Kasumi-1 (cell line): ENCODE data around the gene CLCF1.

Experiments
- DNase-seq, 2 experiments: peaks; one replicate each; lab custom pipeline; 2025; lab: John Stamatoyannopoulos, UW

Gene CLCF1

GRCh38 chr11:67372993-67373647, at the start of gene CLCF1:
CLCF1 (minus strand) TSS chr11:67373598; CDS start chr11:67373539, 59 bp downstream.
- DNase-seq: peak; percentile 17 to 19

DNA sequence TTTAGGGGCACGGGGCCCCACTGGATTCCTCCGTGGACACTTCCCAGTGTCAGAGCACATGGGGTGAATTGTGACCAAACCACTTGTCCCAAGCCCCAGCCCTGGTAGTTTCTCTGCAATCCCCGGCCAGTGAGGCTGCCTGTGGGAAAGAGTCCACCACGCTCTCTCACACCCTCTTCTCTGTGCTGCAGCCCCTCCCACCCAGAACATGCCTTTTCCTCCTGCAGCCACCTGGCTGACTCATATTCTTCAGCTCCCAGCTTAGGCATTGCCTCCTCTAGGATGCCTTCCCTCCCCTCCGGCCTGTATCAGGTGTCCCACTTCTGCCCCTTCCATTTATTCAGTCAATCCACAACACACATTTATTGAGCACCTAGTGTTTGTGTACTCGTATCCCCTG, 49.5 kb upstream of the CLCF1 start:
- DNase-seq: no peak

DNA sequence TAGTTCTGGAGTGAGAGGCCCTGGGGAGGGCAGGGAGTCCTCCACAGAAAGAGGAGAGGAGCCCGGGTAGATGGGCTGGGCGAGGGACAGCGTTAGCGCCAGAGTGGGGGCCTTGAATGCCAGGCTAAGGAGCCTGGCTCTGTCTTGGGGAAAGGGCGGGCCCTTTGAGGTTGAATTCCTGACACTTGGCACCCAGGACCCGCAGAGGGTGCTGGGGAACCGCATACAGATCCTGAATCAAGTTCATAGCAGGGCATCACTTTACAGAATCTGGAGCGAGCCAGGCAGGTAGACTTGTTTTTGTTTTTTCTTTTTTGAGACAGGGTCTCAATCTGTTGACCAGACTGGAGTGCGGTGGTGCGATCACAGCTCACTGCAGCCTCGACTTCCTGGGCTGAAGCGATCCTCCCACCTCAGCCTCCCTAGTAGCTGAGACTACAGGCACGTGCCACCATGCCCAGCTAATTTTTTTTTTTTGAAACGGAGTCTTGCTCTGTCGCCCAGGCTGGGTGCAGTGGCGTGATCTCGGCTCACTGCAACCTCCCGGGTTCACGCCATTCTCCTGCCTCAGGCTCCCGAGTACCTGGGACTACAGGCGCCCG, 48.1 kb upstream of the CLCF1 start:
- DNase-seq: no peak

DNA sequence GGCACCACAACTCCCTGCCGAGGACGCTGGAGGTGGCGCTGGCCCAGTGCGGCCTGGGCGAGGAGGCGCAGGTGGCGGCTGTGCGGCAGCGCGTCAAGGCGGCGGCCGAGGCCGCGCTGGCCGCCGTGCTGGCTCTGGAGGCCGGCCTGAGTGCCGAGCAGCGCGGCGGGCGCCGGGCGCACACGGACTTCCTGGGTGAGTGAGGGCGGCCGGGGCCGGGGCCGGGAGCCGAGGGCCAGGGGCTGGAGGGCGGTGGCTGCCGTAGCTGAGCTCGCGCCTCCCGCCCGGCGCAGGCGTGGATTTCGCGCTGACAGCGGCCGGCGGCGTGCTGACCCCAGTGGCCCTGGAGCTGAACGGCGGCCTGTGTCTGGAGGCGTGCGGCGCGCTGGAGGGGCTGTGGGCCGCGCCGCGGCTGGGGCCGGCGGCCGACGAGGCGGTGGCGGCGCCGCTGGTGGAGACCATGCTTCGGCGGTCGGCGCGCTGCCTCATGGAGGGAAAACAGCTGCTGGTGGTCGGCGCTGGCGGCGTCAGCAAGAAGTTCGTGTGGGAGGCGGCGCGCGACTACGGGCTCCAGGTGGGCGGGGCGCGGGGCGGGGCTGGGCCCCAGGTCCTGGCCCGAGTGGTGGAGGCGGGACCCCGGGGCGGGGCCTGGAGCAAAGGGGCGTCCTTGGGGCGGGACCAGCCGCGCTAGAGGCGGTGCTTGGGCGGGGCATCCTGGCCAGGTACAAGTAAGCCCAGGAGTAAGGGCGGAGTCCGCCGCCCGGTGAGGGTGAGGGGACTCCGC, 47.4 kb upstream of the CLCF1 start:
- peak; percentile 89 to 90 for DNase-seq

- DNase-seq: no peak
Observed at GRCh38 chr11:67420147-67420645, 46.8 kb upstream of the CLCF1 start.

DNA sequence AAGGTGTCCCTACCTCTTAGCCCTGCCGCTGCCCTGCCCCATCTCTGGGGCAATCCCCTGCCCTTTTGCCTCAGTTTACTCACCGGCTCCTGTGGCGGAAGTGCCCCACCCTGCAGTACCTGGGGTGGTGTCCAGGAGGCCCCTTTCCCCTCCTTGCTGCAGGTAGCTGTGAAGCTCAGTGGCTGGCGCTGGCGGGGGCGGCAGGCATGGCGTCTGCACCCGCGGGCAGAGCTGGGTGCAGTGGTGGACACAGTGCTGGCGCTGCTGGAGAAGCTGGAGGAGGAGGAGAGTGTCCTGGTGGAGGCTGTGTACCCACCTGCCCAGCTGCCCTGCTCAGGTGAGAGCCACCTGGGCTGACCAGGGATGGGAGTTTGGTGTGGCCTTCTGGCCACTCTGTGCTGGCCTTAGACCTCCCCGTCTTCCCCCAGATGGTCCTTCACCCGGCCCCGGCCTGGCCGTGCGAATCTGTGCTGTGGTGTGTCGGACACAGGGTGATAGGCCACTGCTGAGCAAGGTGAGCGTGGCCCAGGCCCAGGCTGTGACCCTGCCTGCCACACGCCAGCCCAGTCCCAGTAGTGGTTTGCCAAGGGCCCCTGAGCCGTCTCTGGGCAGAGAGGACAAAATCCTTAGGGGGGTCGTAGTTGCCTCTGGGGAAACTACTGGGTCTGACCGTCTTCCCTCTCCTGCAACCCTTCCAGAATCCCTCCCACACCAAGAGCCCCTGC, 46.1 kb upstream of the CLCF1 start:
- no peak for DNase-seq

- peak; percentile 19 to 41 for DNase-seq
Observed at GRCh38 chr11:67418476-67419281, 45.3 kb upstream of the CLCF1 start.

GRCh38 chr11:67417425-67417824, 44.0 kb upstream of the CLCF1 start:
- DNase-seq: no peak

GRCh38 chr11:67416416-67417335, 43.3 kb upstream of the CLCF1 start:
- DNase-seq: no peak

- no peak for DNase-seq
Observed at GRCh38 chr11:67415501-67416304, 42.3 kb upstream of the CLCF1 start, which contains the start of gene CARNS1. CARNS1 (plus strand) TSS chr11:67415678; CDS start chr11:67416200, 522 bp downstream.

- DNase-seq: no peak
Observed at GRCh38 chr11:67413266-67413849, 40.0 kb upstream of the CLCF1 start.

DNA sequence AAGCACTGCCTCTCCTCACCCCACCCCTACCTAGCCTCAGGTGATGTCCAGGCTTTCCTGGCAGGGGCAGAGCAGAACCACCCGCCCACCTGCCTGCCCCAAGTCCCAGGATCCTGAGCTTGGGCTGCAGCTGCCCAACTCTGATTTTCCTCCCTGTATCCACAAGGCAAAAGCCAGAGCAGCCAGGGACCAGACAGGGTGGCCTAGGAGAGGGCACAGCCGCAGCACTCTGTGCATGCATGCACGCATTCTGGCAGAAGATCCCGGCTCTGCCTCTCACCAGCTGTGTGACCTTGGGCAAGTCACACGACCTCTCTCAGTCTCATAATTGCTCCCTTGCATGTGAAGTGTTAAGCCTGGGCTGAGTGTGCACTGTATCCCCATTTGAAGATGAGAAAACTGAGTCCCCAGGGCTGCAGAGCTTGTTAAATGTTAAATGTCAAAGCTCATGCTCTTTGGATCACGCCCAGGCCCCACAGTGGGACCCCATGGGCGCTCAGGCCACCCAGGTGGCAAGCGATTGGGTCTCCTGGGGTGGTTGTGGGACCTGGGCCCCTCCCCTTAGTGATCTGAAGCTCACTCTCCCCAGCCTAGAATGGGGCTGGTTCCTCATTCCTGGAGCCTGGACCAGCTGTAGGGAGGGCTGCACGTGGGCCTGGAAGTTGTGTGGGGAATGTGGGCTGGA, 39.2 kb upstream of the CLCF1 start:
- no peak for DNase-seq

DNA sequence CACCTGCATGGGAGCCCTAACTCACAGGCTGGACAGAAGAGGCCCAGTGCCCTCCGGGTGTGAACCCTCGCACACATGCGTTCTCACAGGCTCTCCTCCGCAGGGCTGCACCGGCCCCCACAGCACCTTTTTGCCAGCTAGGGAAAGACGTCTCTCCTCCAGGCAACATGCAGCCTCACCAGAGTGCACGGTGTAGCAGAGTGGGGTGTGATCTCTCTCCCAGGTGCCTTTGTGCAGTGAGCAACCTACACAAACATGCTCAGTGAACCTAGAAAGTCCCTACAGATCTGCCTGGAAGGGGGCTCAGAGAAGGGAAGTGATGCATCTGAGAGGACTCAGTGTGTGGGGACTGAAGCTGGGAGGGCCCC, 38.4 kb upstream of the CLCF1 start:
- DNase-seq: no peak

DNA sequence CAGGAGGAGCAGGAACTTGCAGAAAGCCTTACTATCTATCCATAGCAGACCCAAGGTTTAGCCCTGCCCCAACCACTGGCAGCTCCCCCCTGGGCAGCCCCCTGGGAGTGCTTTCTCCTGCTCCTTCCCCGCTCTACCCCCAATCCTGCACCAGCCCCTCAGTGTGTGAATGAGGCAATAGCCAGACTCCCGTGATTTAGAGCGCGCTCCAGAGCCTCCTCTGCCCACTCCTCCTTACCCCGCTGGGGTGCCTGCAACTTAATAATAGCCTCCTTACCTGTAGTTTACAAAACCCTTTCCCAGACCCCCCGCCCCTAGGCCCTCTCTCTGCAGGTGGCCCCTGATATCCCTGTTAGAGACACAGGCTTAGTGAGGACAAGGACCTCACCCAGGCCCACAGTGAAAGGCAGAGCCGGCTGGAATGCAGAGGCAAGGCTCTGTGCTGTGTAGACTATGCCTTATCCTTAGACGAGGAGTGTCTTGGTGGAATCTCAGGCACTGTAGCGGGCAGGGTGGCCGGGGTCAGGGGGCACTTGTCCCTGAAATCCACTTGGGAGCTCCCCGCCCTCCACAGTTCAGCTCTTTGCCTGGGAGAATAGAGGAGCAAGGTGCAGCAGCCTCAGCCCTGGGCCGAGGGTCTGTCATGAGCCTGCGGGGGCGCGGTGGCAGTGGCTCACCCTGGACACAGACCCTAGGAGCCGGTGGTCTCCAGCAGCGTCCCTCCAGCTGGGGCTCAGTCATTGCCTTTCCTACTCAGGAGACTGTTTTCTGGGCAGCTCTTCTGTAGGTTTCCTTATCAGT, 37.8 kb upstream of the CLCF1 start:
- no peak for DNase-seq

DNA sequence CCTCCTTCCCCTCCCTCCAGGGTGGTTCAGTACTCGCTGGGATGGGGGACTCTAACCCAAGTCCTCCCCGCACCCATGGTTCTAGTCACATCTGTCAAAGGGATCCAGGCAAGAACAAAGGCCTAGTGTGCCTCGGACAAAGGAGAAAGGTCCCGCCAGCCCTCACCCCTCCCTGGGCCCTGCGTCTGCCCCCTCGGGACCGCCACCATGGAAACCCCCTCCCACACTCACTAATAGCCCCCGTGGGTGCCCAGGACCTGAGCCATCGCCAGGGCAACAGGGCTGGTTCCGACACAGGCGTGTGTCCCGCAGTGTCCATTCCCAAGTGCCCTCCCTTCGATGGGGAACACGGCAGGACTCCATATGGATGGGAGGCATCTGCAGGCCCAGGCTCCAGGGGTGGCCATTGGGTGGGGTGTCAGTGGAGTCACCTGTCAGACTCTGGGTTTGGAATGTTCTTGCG, 37.0 kb upstream of the CLCF1 start:
- DNase-seq: no peak

- DNase-seq: no peak
Observed at GRCh38 chr11:67409781-67410368, 36.5 kb upstream of the CLCF1 start.

- peak; percentile 78 to 85 for DNase-seq
Observed at GRCh38 chr11:67409261-67409666, 35.9 kb upstream of the CLCF1 start.
